Upper lobe of left lung (tissue), 6 donors: Measurements from ENCODE around the gene SPACA7. TPM values are rescaled to one million over a fixed set of nuclear protein-coding genes. Genes with fewer than 3 reads are reported as not detected.

ENCODE experiments used
- ATAC-seq, 2 donors: fragments of 200-7000 bp; cut with Tn5 transposase; one replicate each; pipeline ENCODE4 v1.9.1; 2022; ENCODE audit warnings: mild to moderate bottlenecking in 2 of 2, moderate library complexity in 2 of 2; ENCODE audit not compliant: low FRiP score in 2 of 2
- DNase-seq, 2 donors: peaks; one replicate each; pipeline ENCODE4 v3.0.0-alpha.2; 2019 to 2020
- H3K27ac ChIP-seq, 4 donors: fragments of 200-600 bp; sonication (generic); one replicate each; pipeline ENCODE4 v1.5.1; 2016 to 2019
- H3K27me3 ChIP-seq, 4 donors: fragments of 200-600 bp; sonication (generic); one replicate each; pipeline ENCODE4 v1.5.1; 2017 to 2019
- H3K36me3 ChIP-seq, 4 donors: fragments of 200-600 bp; sonication (generic); one replicate each; pipeline ENCODE4 v1.5.1; 2016 to 2019
- H3K4me1 ChIP-seq, 4 donors: fragments of 200-600 bp; sonication (generic); one replicate each; pipeline ENCODE4 v1.5.1; 2018 to 2019
- H3K4me3 ChIP-seq, 4 donors: fragments of 200-600 bp; sonication (generic); one replicate each; pipeline ENCODE4 v1.5.1; 2017 to 2019; ENCODE audit warnings: mild to moderate bottlenecking in 2 of 4, moderate library complexity in 1 of 4
- H3K9me3 ChIP-seq, 4 donors: fragments of 200-600 bp; sonication (generic); one replicate each; pipeline ENCODE4 v1.5.1; 2018 to 2019
- CTCF ChIP-seq, 6 experiments: fragments of 450-650 bp in 4 of 6; fragments of 200-600 bp in 2 of 6; sonication (generic) in 2 of 6; IDR thresholded peaks; one replicate each; pipeline ENCODE4 v1.5.1; 2016 to 2019; ENCODE audit warnings: antibody characterized with exemption in 6 of 6
- EP300 ChIP-seq, 4 donors: sonication (generic); formaldehyde crosslinking; IDR thresholded peaks; one replicate each; pipeline ENCODE4 v1.5.1; 2017; ENCODE audit warnings: antibody characterized with exemption in 4 of 4, control low read depth in 2 of 4
- POLR2A ChIP-seq, 4 donors: fragments of 450-650 bp; IDR thresholded peaks; one replicate each; pipeline ENCODE4 v1.5.1; 2016 to 2017; ENCODE audit warnings: antibody characterized with exemption in 4 of 4, mild to moderate bottlenecking in 2 of 4
- POLR2AphosphoS5 ChIP-seq, 2 donors: sonication (generic); formaldehyde crosslinking; IDR thresholded peaks; one replicate each; pipeline ENCODE4 v1.5.1; 2017; ENCODE audit warnings: antibody characterized with exemption in 2 of 2
- WGBS, 2 donors: methylation state at CpG; one replicate each; pipeline ENCODE4 v1.1.5; 2017 to 2018; 5-methylcytosine and 5-hydroxymethylcytosine counted together
- total RNA-seq, 6 donors: library from RNA; depleted of rRNA in 4 of 6; stranded (reverse); fragments of >200 nt in 4 of 6; gene quantifications; one replicate each; pipeline versions ENCODE4 v1.1.0 to v1.2.1, GENCODE V29; 2016 to 2021
- donor health status: DM: no; HTN: no; CAD: no; lungs with moderate emphysema.
- donor health status: DM: no; HTN: yes; CAD: no; lungs with severe emphysema.

The SPACA7 gene
- total RNA-seq, 6 donors from 2014 or later, result not detected

- no peaks in the 10 kb centered on the region for H3K27me3 ChIP-seq
- ATAC-seq, result peak in 1 of 2 donors; percentile 7
- DNase-seq, result peak; percentile 17 to 52
Observed at GRCh38 chr13:112453874-112454647, 77.9 kb downstream of the SPACA7 start.

DNA sequence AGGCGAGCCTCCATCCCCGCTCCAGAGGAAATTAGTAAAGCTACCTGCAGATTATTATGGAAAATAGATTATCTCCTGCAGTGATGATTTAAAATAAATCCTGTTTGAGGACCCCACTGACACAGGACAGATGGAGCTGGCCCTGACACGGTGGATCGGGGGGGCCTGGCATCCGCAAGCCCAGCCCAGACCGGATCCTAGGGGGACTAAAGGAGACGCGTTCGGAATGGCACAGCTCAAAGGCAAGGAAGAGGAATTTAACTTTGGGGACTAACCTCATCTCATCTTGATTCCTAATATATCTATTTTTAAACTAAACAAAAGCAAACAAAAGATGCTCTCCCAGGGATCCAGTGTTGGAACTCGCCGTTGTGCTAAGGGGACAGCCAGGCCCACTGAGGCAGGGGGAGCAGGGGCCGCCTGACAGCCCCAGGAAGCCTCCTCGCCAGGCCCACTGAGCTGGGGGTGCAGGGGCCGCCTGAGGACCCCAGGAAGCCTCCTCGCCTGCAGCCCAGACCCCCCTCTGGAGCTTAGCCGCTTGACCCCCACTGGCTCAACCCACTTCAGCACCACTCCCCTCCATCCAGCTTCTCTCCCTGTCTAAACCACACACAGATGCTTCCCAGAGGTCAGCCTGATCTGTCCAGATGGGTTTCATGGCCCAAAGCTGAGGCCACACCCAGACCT lies 78.6 kb downstream of the SPACA7 start:
- peak in 1 of 2 donors; percentile 6 for DNase-seq
- no peak for TF ChIP-seq POLR2AphosphoS5 (IDR thresholded peaks at IDR 0.05)
- no peak for TF ChIP-seq CTCF (IDR thresholded peaks at IDR 0.05)
- no peak for TF ChIP-seq POLR2A (IDR thresholded peaks at IDR 0.05)
- TF ChIP-seq EP300 (IDR thresholded peaks at IDR 0.05), result no peak
- H3K27me3 ChIP-seq, result no peaks in the 10 kb centered on the region

More at GRCh38 chr13:112453874-112454647, 77.9 kb downstream of the SPACA7 start:
- 83 to 86% methylated on average over 17 to 30 of the region's 30 CpGs for WGBS, 2 donors
- no peak overlapping the region for H3K27ac ChIP-seq
- no peaks in the 10 kb centered on the region for H3K9me3 ChIP-seq
- H3K36me3 ChIP-seq, result no peaks in the 10 kb centered on the region
- H3K4me1 ChIP-seq, result no peaks in the 10 kb centered on the region
- TF ChIP-seq EP300 (IDR thresholded peaks at IDR 0.05) (no peak), POLR2AphosphoS5 (IDR thresholded peaks at IDR 0.05) (no peak), CTCF (IDR thresholded peaks at IDR 0.05) (no peak), POLR2A (IDR thresholded peaks at IDR 0.05) (no peak)
- no peak overlapping the region for H3K4me3 ChIP-seq

DNA sequence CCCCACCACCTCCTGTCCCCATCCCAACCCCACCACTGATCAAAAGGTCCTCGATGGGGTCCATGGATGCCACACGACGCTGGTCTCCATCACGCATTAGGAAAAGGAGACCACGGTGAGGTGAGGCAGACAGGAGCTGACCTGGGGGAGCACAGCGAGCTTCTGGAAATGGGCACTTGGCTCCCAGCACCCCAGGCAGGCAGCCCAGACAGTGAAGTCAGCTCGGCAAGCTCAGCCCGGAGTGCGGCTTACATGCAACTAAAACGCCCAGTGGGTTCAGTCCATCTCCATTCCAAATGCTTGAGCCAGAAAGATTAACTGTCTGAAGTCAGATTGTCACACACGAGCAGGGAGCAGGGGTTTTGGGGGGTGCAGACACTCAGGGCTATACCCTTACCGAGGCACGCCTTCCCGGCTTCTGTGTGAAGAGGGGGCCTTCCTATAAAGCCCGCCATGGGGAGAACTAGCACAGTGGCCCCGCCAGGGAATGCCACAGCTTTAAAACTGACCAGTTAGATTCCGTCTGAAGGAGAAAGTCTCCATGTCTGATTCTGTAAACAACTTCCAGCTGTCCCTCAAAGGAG lies 79.4 kb downstream of the SPACA7 start:
- Histone ChIP-seq H3K27me3 (no peaks in the 10 kb centered on the region), H3K27ac (no peak overlapping the region), H3K9me3 (no peaks in the 10 kb centered on the region), H3K36me3 (no peaks in the 10 kb centered on the region), H3K4me1 (no peaks in the 10 kb centered on the region), H3K4me3 (no peak overlapping the region)
- 87 to 94% methylated on average over 12 to 17 of the region's 17 CpGs for WGBS, 2 donors
- DNase-seq (peak in 1 of 2 donors; percentile 12), ATAC-seq (no peak)
- no peak for TF ChIP-seq EP300 (IDR thresholded peaks at IDR 0.05)
- no peak for TF ChIP-seq POLR2AphosphoS5 (IDR thresholded peaks at IDR 0.05)
- TF ChIP-seq CTCF (IDR thresholded peaks at IDR 0.05), result no peak
- TF ChIP-seq POLR2A (IDR thresholded peaks at IDR 0.05), result no peak

More for the DNA sequence above, 78.6 kb downstream of the SPACA7 start:
- Histone ChIP-seq H3K36me3 (no peaks in the 10 kb centered on the region), H3K27ac (no peak overlapping the region), H3K9me3 (no peaks in the 10 kb centered on the region), H3K4me1 (no peaks in the 10 kb centered on the region), H3K4me3 (no peak overlapping the region)
- no peak for ATAC-seq
- 66 to 83% methylated on average over 16 of the region's 16 CpGs for WGBS, 2 donors

DNA sequence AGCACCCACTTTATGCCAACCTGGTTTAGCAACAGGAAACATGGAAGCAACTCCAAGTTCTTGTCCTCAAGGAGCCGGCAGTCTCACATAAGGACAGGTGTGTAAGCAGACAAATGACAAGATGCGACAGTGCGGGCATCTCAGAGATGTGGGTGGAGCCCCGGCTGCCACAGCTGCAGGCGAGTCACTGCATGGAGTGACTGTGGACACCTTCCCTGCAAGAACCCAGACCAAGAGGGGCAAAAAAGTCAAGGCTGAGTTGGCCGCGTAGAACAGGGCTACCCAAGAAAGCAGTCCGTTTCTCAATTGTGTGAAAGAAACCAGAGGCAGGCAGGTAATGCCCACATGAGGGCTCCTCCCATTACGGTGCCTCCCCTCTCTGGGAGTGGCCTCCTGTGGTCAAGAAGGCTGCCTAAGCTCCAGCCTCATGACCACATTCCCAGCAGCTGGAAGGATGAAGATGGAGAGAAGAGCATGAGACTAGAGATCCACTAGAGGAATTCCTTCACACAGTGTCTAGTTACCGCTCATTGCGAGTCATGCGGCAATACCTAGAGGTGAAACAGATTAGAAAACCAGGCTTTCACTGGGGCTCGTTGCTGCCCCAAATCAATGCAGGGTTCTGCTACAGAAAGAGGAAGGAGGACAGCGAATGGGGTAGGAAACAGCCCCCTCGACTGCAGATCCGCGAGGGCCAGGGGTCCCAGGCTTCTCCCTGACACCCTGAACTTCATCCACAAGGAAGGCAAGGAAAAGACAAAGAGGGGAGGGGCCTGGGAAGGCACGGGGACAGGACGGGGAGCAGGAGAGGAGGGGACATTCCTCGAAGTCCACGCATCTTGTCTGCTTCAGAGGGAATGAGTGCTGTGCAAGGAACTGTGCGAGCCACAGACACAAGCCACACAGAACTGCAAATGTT lies 80.2 kb downstream of the SPACA7 start:
- peaks cover 0 to 1% (median under 1%) of the 10 kb centered on the region in 4 donors for H3K9me3 ChIP-seq
- WGBS, 2 donors, result 82 to 84% methylated on average over 22 of the region's 22 CpGs
- TF ChIP-seq POLR2A (IDR thresholded peaks at IDR 0.05) (no peak), POLR2AphosphoS5 (IDR thresholded peaks at IDR 0.05) (no peak), CTCF (IDR thresholded peaks at IDR 0.05) (no peak), EP300 (IDR thresholded peaks at IDR 0.05) (no peak)

More for the DNA sequence above, 80.2 kb downstream of the SPACA7 start:
- Histone ChIP-seq H3K36me3 (no peaks in the 10 kb centered on the region), H3K27ac (no peak overlapping the region), H3K4me1 (no peaks in the 10 kb centered on the region), H3K27me3 (no peaks in the 10 kb centered on the region), H3K4me3 (no peak overlapping the region)
- DNase-seq, result peak in 1 of 2 donors; percentile 10
- ATAC-seq, result no peak
